Measurements from ENCODE around the gene MST1.

DNA sequence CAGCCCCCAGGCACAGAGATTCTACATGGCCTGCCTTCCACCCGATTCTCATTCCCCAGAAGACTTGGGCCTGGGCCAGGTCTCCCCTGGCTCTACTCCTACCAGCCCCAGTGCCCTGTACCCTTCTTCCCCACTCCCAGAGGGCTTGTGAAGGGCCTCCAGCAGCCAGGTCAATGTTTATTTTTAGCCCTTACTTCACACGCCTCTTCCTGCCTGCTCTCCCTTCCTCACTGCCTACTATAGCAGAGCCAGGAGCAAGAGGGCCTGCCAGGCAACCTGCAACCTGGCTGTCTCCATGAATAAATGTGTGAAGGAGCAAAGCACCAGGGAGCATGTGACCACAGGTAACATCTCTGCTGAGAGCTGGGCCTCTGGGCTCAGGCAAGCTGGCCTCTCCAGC is 41.5 kb downstream of the MST1 start:
- no peak for TF ChIP-seq POLR2A (IDR thresholded peaks at IDR 0.05)
- TF ChIP-seq, protein P1, sequence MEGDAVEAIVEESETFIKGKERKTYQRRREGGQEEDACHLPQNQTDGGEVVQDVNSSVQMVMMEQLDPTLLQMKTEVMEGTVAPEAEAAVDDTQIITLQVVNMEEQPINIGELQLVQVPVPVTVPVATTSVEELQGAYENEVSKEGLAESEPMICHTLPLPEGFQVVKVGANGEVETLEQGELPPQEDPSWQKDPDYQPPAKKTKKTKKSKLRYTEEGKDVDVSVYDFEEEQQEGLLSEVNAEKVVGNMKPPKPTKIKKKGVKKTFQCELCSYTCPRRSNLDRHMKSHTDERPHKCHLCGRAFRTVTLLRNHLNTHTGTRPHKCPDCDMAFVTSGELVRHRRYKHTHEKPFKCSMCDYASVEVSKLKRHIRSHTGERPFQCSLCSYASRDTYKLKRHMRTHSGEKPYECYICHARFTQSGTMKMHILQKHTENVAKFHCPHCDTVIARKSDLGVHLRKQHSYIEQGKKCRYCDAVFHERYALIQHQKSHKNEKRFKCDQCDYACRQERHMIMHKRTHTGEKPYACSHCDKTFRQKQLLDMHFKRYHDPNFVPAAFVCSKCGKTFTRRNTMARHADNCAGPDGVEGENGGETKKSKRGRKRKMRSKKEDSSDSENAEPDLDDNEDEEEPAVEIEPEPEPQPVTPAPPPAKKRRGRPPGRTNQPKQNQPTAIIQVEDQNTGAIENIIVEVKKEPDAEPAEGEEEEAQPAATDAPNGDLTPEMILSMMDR (IDR thresholded peaks at IDR 0.05): no peak
